Testis (tissue), 2 donors: Measurements from ENCODE around the gene CKAP2.

Experiments used
- CTCF ChIP-seq, 3 experiments: fragments of 450-650 bp in 2 of 3; fragments of 200-600 bp in 1 of 3; sonication (generic) in 1 of 3; IDR thresholded peaks; one replicate each; pipeline ENCODE4 v1.5.1; 2016 to 2019; ENCODE audit warnings: antibody characterized with exemption in 3 of 3, mild to moderate bottlenecking in 2 of 3, moderate library complexity in 1 of 3
- POLR2A ChIP-seq: fragments of 450-650 bp; IDR thresholded peaks from one replicate; pipeline ENCODE4 v1.6.1; 2017; ENCODE audit warnings: antibody characterized with exemption, mild to moderate bottlenecking, moderate library complexity

- TF ChIP-seq CTCF (IDR thresholded peaks at IDR 0.05): no peak
- TF ChIP-seq POLR2A: no peak
These were observed 40.3 kb upstream of the CKAP2 start for GRCh38 chr13:52414963-52415362.
